Neural progenitor cell (in vitro differentiated cells): Measurements from ENCODE around the gene IDUA. TPM values are rescaled to one million over a fixed set of nuclear protein-coding genes. Genes with fewer than 3 reads are reported as not detected.

Source experiments
- DNase-seq: peaks from one replicate; pipeline ENCODE4 v3.0.0-alpha.2; 2016; ENCODE audit warnings: low spot score
- H2AFZ ChIP-seq: fragments of 200-600 bp; sonication (generic); replicated peaks from 2 replicates; pipeline ENCODE4 v1.6.1; 2016; ENCODE audit warnings: antibody characterized with exemption
- H3F3A ChIP-seq: fragments of 200-600 bp; sonication (generic); 2 replicates; pipeline ENCODE4 v1.6.1; 2016; ENCODE audit warnings: antibody characterized with exemption, low read depth
- H3K27ac ChIP-seq: fragments of 200-600 bp; sonication (generic); 2 replicates; pipeline ENCODE4 v1.5.1; 2016; ENCODE audit warnings: mild to moderate bottlenecking
- H3K27me3 ChIP-seq: fragments of 200-600 bp; sonication (generic); 2 replicates; pipeline ENCODE4 v1.6.1; 2016; ENCODE audit warnings: mild to moderate bottlenecking, moderate library complexity
- H3K36me3 ChIP-seq: fragments of 200-600 bp; sonication (generic); 2 replicates; pipeline ENCODE4 v1.5.1; 2016
- H3K4me1 ChIP-seq: fragments of 200-600 bp; sonication (generic); 2 replicates; pipeline ENCODE4 v1.6.1; 2016; ENCODE audit warnings: mixed run types
- H3K4me2 ChIP-seq: fragments of 200-600 bp; sonication (generic); 2 replicates; pipeline ENCODE4 v1.6.1; 2016
- H3K4me3 ChIP-seq: fragments of 200-600 bp; sonication (generic); 2 replicates; pipeline ENCODE4 v1.5.1; 2016
- H3K79me2 ChIP-seq: fragments of 200-600 bp; sonication (generic); 2 replicates; pipeline ENCODE4 v1.6.1; 2016; ENCODE audit warnings: low read depth
- H3K9ac ChIP-seq: fragments of 200-600 bp; sonication (generic); 2 replicates; pipeline ENCODE4 v1.6.1; 2016
- H3K9me3 ChIP-seq: fragments of 200-600 bp; sonication (generic); 2 replicates; pipeline ENCODE4 v1.5.1; 2016; ENCODE audit warnings: low read depth
- H4K20me1 ChIP-seq: fragments of 200-600 bp; sonication (generic); 2 replicates; pipeline ENCODE4 v1.6.1; 2016; ENCODE audit warnings: low read depth
- H3K27ac Mint-ChIP-seq: 3 replicates; pipeline ENCODE4 v1.8.0; 2021; ENCODE audit warnings: mixed read lengths
- H3K27me3 Mint-ChIP-seq: 2 replicates; pipeline ENCODE4 v1.8.0; 2022; ENCODE audit warnings: low read depth, mild to moderate bottlenecking, inconsistent platforms, moderate library complexity, mixed read lengths; ENCODE audit not compliant: insufficient read depth
- H3K36me3 Mint-ChIP-seq: 3 replicates; pipeline ENCODE4 v1.8.0; 2021; ENCODE audit warnings: mixed read lengths
- H3K4me1 Mint-ChIP-seq: 3 replicates; pipeline ENCODE4 v1.8.0; 2021; ENCODE audit warnings: mixed read lengths
- H3K4me3 Mint-ChIP-seq: 3 replicates; pipeline ENCODE4 v1.8.0; 2021; ENCODE audit warnings: mild to moderate bottlenecking, moderate library complexity, mixed read lengths
- H3K9me3 Mint-ChIP-seq: 3 replicates; pipeline ENCODE4 v1.8.0; 2020; ENCODE audit warnings: mixed read lengths
- CTCF ChIP-seq: fragments of 200-600 bp; sonication (generic); IDR thresholded peaks from 2 replicates; pipeline ENCODE4 v1.5.1; 2017; ENCODE audit warnings: antibody characterized with exemption, mild to moderate bottlenecking
- EZH2 ChIP-seq: fragments of 200-600 bp; sonication (generic); IDR thresholded peaks from 2 replicates; pipeline ENCODE4 v1.6.1; 2017; ENCODE audit warnings: antibody characterized with exemption, mild to moderate bottlenecking, moderate library complexity
- EZH2phosphoT487 ChIP-seq: fragments of 200-600 bp; sonication (generic); IDR thresholded peaks from 2 replicates; pipeline ENCODE4 v1.6.1; 2017; ENCODE audit warnings: antibody characterized with exemption
- total RNA-seq: library from RNA; depleted of rRNA; stranded (reverse); fragments of >200 nt; gene quantifications from 2 replicates; pipeline ENCODE4 v1.2.3, GENCODE V29; 2015; ENCODE audit warnings: low replicate concordance

The IDUA gene
- total RNA-seq, 1 donor from 2014 or later: 0.47 TPM

GRCh38 chr4:1047976-1048772 lies 61.3 kb downstream of the IDUA start:
- peaks cover 2% of the 10 kb centered on the region for H3K36me3 Mint-ChIP-seq
- H3K9me3 ChIP-seq: no peaks in the 10 kb centered on the region
- no peak overlapping the region for H2AFZ ChIP-seq
- no peak overlapping the region for H3K4me2 ChIP-seq
- no peaks in the 10 kb centered on the region for H4K20me1 ChIP-seq
- peak overlapping the region; percentile 67 for H3K27ac Mint-ChIP-seq
- H3K4me1 Mint-ChIP-seq: peaks cover 39% of the 10 kb centered on the region
- H3K27ac ChIP-seq: no peak overlapping the region
- peaks cover 10% of the 10 kb centered on the region for H3K9me3 Mint-ChIP-seq
- H3K27me3 ChIP-seq: peaks cover 95% of the 10 kb centered on the region
- peak; percentile 4 for DNase-seq
- H3K79me2 ChIP-seq: no peaks in the 10 kb centered on the region
- H3K4me3 ChIP-seq: no peak overlapping the region
- peaks cover 6% of the 10 kb centered on the region for H3F3A ChIP-seq
- no peak overlapping the region for H3K4me3 Mint-ChIP-seq
- H3K36me3 ChIP-seq: no peaks in the 10 kb centered on the region
- peaks cover 49% of the 10 kb centered on the region for H3K27me3 Mint-ChIP-seq
- no peak overlapping the region for H3K9ac ChIP-seq
- TF ChIP-seq CTCF (no peak), EZH2 (no peak), EZH2phosphoT487 (no peak)
- no peaks in the 10 kb centered on the region for H3K4me1 ChIP-seq

GRCh38 chr4:1048773-1049590 lies 62.1 kb downstream of the IDUA start:
- peak; percentile 1 for DNase-seq
- H3K27me3 ChIP-seq: peaks cover 96% of the 10 kb centered on the region
- peaks cover 48% of the 10 kb centered on the region for H3K27me3 Mint-ChIP-seq

GRCh38 chr4:1049591-1049905 lies 62.7 kb downstream of the IDUA start:
- Histone ChIP-seq H3K4me2 (no peak overlapping the region), H2AFZ (no peak overlapping the region), H3K4me3 (no peak overlapping the region), H4K20me1 (no peaks in the 10 kb centered on the region), H3K27ac (no peak overlapping the region), H3K36me3 (no peaks in the 10 kb centered on the region), H3K79me2 (no peaks in the 10 kb centered on the region), H3K9ac (no peak overlapping the region), H3K4me1 (no peaks in the 10 kb centered on the region), H3K9me3 (no peaks in the 10 kb centered on the region), H3K27me3 (peaks cover 95% of the 10 kb centered on the region), H3F3A (peaks cover 6% of the 10 kb centered on the region)
- DNase-seq: peak; percentile 5
- Mint-ChIP-seq H3K36me3 (peaks cover 2% of the 10 kb centered on the region), H3K27ac (no peak overlapping the region), H3K4me3 (no peak overlapping the region), H3K4me1 (peaks cover 32% of the 10 kb centered on the region), H3K27me3 (peaks cover 47% of the 10 kb centered on the region), H3K9me3 (peaks cover 8% of the 10 kb centered on the region)
- no peak for TF ChIP-seq CTCF
- TF ChIP-seq EZH2phosphoT487: no peak
- no peak for TF ChIP-seq EZH2

More at GRCh38 chr4:1048773-1049590, 62.1 kb downstream of the IDUA start:
- no peak overlapping the region for H3K4me3 Mint-ChIP-seq
- Histone ChIP-seq H3K4me1 (no peaks in the 10 kb centered on the region), H3F3A (peaks cover 6% of the 10 kb centered on the region), H4K20me1 (no peaks in the 10 kb centered on the region), H3K36me3 (no peaks in the 10 kb centered on the region), H3K27ac (no peak overlapping the region), H3K9ac (no peak overlapping the region), H3K9me3 (no peaks in the 10 kb centered on the region), H3K4me2 (no peak overlapping the region), H3K79me2 (no peaks in the 10 kb centered on the region), H2AFZ (no peak overlapping the region), H3K4me3 (no peak overlapping the region)
- no peak for TF ChIP-seq CTCF
- TF ChIP-seq EZH2: no peak
- TF ChIP-seq EZH2phosphoT487: no peak
- peaks cover 35% of the 10 kb centered on the region for H3K4me1 Mint-ChIP-seq
- peak overlapping the region; percentile 67 for H3K27ac Mint-ChIP-seq
- H3K36me3 Mint-ChIP-seq: peaks cover 2% of the 10 kb centered on the region
- peaks cover 8% of the 10 kb centered on the region for H3K9me3 Mint-ChIP-seq
